IMR-90 (cell line): Measurements from ENCODE around the gene SLC38A9. TPM values are rescaled to one million over a fixed set of nuclear protein-coding genes. Genes with fewer than 3 reads are reported as not detected.

Source experiments
- ATAC-seq: fragments of 200-7000 bp; cut with Tn5 transposase; 2 replicates; pipeline ENCODE4 v1.9.1; 2020; ENCODE audit warnings: low read depth, mild to moderate bottlenecking, moderate library complexity
- BruUV-seq: library from RNA; stranded (reverse); fragments of 400-500 nt; replicated peaks from 2 replicates; lab custom pipeline; 2021; lab: Mats Ljungman, UMichigan
- CTCF ChIA-PET: fragments of 300-600 bp; formaldehyde crosslinking; extraction: SDS; loops from one replicate; lab custom pipeline; 2021; ENCODE audit warnings: antibody characterized with exemption; lab: Yijun Ruan, JAX
- POLR2A ChIA-PET: fragments of 300-600 bp; sonication (Branson Sonifier 250); formaldehyde crosslinking; loops from one replicate; lab custom pipeline; 2022; ENCODE audit warnings: antibody characterized with exemption; ENCODE audit not compliant: unreplicated experiment; lab: Charles Lee
- DNase-seq: peaks from one replicate; pipeline ENCODE4 v3.0.0; 2013
- H2AFZ ChIP-seq: replicated peaks from 2 replicates; pipeline ENCODE3; 2013; ENCODE audit warnings: low read length, mild to moderate bottlenecking; ENCODE audit not compliant: poor library complexity
- H2AK5ac ChIP-seq: 2 replicates; pipeline ENCODE4 v1.6.1; 2013; ENCODE audit warnings: low read depth, low read length, inconsistent platforms
- H2AK9ac ChIP-seq: replicated peaks from 2 replicates; pipeline ENCODE3; 2013; ENCODE audit warnings: mild to moderate bottlenecking, low read depth, low read length, moderate library complexity; ENCODE audit not compliant: poor library complexity
- H2BK120ac ChIP-seq: 2 replicates; pipeline ENCODE4 v1.6.1; 2013; ENCODE audit warnings: low read depth, low read length, inconsistent platforms
- H2BK15ac ChIP-seq: 3 replicates; pipeline ENCODE4 v1.6.1; 2013; ENCODE audit warnings: low read depth, low read length, inconsistent platforms
- H2BK20ac ChIP-seq: 2 replicates; pipeline ENCODE4 v1.6.1; 2013; ENCODE audit warnings: low read depth, mild to moderate bottlenecking, inconsistent platforms, low read length, moderate library complexity
- H2BK5ac ChIP-seq: 2 replicates; pipeline ENCODE4 v1.6.1; 2013; ENCODE audit warnings: mild to moderate bottlenecking, low read depth, low read length, inconsistent platforms; ENCODE audit not compliant: poor library complexity, severe bottlenecking
- H3K14ac ChIP-seq: replicated peaks from 2 replicates; pipeline ENCODE4 v1.6.1; 2013; ENCODE audit warnings: low read depth, low read length, inconsistent platforms
- H3K18ac ChIP-seq: 2 replicates; pipeline ENCODE4 v1.6.1; 2013; ENCODE audit warnings: low read depth, low read length, control low read depth
- H3K23ac ChIP-seq: 2 replicates; pipeline ENCODE4 v1.6.1; 2013; ENCODE audit warnings: low read depth, low read length, inconsistent platforms
- H3K27ac ChIP-seq: 2 replicates; pipeline ENCODE4 v1.5.1; 2013; ENCODE audit warnings: mild to moderate bottlenecking, control low read depth, low read length; ENCODE audit not compliant: insufficient read depth
- H3K27me3 ChIP-seq: 2 replicates; pipeline ENCODE4 v1.6.1; 2013; ENCODE audit warnings: low read length; ENCODE audit not compliant: control insufficient read depth, insufficient read depth
- H3K36me3 ChIP-seq: 2 replicates; pipeline ENCODE4 v1.6.1; 2013; ENCODE audit warnings: low read length, mixed read lengths; ENCODE audit not compliant: control insufficient read depth, insufficient read depth
- H3K4ac ChIP-seq: 2 replicates; pipeline ENCODE4 v1.6.1; 2013; ENCODE audit warnings: low read depth, low read length, inconsistent platforms
- H3K4me1 ChIP-seq: 2 replicates; pipeline ENCODE4 v1.6.1; 2013; ENCODE audit warnings: low read length, mixed read lengths; ENCODE audit not compliant: control insufficient read depth, insufficient read depth
- H3K4me2 ChIP-seq: 2 replicates; pipeline ENCODE4 v1.6.1; 2013; ENCODE audit warnings: low read depth, mild to moderate bottlenecking, control low read depth, low read length, moderate library complexity
- H3K4me3 ChIP-seq: 2 replicates; pipeline ENCODE4 v1.5.1; 2013; ENCODE audit warnings: low read depth, mild to moderate bottlenecking, control low read depth, low read length, moderate library complexity; ENCODE audit not compliant: insufficient read depth
- H3K56ac ChIP-seq: 2 replicates; pipeline ENCODE4 v1.6.1; 2013; ENCODE audit warnings: low read length, inconsistent platforms; ENCODE audit not compliant: insufficient read depth; ENCODE audit errors: extremely low read depth
- H3K79me1 ChIP-seq, 2 experiments: 2 replicates each; pipeline ENCODE4 v1.6.1; 2013; ENCODE audit warnings: low read length in 2 of 2, inconsistent platforms in 1 of 2, low read depth in 1 of 2
- H3K9ac ChIP-seq: 2 replicates; pipeline ENCODE4 v1.6.1; 2013; ENCODE audit warnings: low read depth, low read length, control low read depth
- H3K9me1 ChIP-seq: 2 replicates; pipeline ENCODE4 v1.6.1; 2013; ENCODE audit warnings: low read length, inconsistent platforms; ENCODE audit not compliant: insufficient read depth
- H3K9me3 ChIP-seq: 2 replicates; pipeline ENCODE4 v1.6.1; 2013; ENCODE audit warnings: low read length; ENCODE audit not compliant: control insufficient read depth, insufficient read depth
- H4K20me1 ChIP-seq: 2 replicates; pipeline ENCODE4 v1.6.1; 2013; ENCODE audit warnings: low read length, inconsistent platforms; ENCODE audit not compliant: insufficient read depth
- H4K5ac ChIP-seq: 2 replicates; pipeline ENCODE4 v1.6.1; 2013; ENCODE audit warnings: mild to moderate bottlenecking, low read depth, low read length, control low read depth
- H4K8ac ChIP-seq, 2 experiments: 2 replicates each; pipeline ENCODE4 v1.6.1; 2013; ENCODE audit warnings: low read depth in 2 of 2, low read length in 2 of 2, control low read depth in 1 of 2, inconsistent platforms in 1 of 2
- H4K91ac ChIP-seq: 2 replicates; pipeline ENCODE4 v1.6.1; 2013; ENCODE audit warnings: low read depth, low read length, inconsistent platforms; ENCODE audit not compliant: insufficient read depth
- CEBPB ChIP-seq: IDR thresholded peaks from 2 replicates; pipeline ENCODE4 v1.6.1; 2012; ENCODE audit warnings: low read depth, low read length, improper control_type of control experiment
- CHD1 ChIP-seq: IDR thresholded peaks from 2 replicates; pipeline ENCODE4 v1.6.1; 2012; ENCODE audit warnings: low read depth, low read length, improper control_type of control experiment
- CTCF ChIP-seq: conservative IDR thresholded peaks from 2 replicates; pipeline ENCODE4 v1.5.1; 2012; ENCODE audit warnings: mild to moderate bottlenecking, low read depth, low read length, improper control_type of control experiment
- ELK1 ChIP-seq: fragments of 150-350 bp; IDR thresholded peaks from 2 replicates; pipeline ENCODE4 v1.6.1; 2016; ENCODE audit warnings: low read depth, mild to moderate bottlenecking, low read length, moderate library complexity, borderline replicate concordance
- FOS ChIP-seq: fragments of 150-350 bp; IDR thresholded peaks from 2 replicates; pipeline ENCODE4 v1.6.1; 2016; ENCODE audit warnings: low read depth, low read length
- MAZ ChIP-seq: IDR thresholded peaks from 2 replicates; pipeline ENCODE4 v1.6.1; 2012; ENCODE audit warnings: low read depth, mild to moderate bottlenecking, low read length, improper control_type of control experiment, moderate library complexity, borderline replicate concordance
- NFE2L2 ChIP-seq: fragments of 150-350 bp; IDR thresholded peaks from 2 replicates; pipeline ENCODE4 v1.6.1; 2016; ENCODE audit warnings: low read depth, mild to moderate bottlenecking, low read length
- POLR2A ChIP-seq: IDR thresholded peaks from 2 replicates; pipeline ENCODE4 v1.6.1; 2012; ENCODE audit warnings: mild to moderate bottlenecking, low read depth, low read length
- RAD21 ChIP-seq: IDR thresholded peaks from 2 replicates; pipeline ENCODE4 v1.6.1; 2012; ENCODE audit warnings: low read length, improper control_type of control experiment
- RCOR1 ChIP-seq: IDR thresholded peaks from 2 replicates; pipeline ENCODE4 v1.6.1; 2012; ENCODE audit warnings: mild to moderate bottlenecking, low read length, improper control_type of control experiment; ENCODE audit not compliant: insufficient replicate concordance
- SMC3 ChIP-seq: fragments of 150-350 bp; IDR thresholded peaks from 2 replicates; pipeline ENCODE4 v1.6.1; 2016; ENCODE audit warnings: low read depth, mild to moderate bottlenecking, antibody characterized with exemption, low read length, moderate library complexity
- USF2 ChIP-seq: fragments of 150-350 bp; IDR thresholded peaks from 2 replicates; pipeline ENCODE4 v1.6.1; 2017; ENCODE audit warnings: mild to moderate bottlenecking, antibody characterized with exemption, low read length, low read depth
- WGBS, 2 experiments: methylation state at CpG; one replicate each; pipeline versions ENCODE4 v1.1.5 to v1.1.7; 2013; ENCODE audit warnings: missing lambda C conversion rate in 2 of 2; ENCODE audit not compliant: insufficient read length in 1 of 2; ENCODE audit errors: extremely low coverage in 2 of 2; 5-methylcytosine and 5-hydroxymethylcytosine counted together
- dilution Hi-C: fragments of 300-500 bp; cut with HindIII; formaldehyde crosslinking; loops from one replicate; pipeline ENCODE4 v1.14.3; 2018; ENCODE audit warnings: low sequenced_read_pairs; ENCODE audit not compliant: unreplicated experiment
- in situ Hi-C: fragments of 300-500 bp; cut with MboI; formaldehyde crosslinking; loops from 3 replicates; pipeline ENCODE4 v1.14.3; 2019; ENCODE audit warnings: low sequenced_read_pairs, inconsistent platforms, mixed read lengths
- intact Hi-C: fragments of 100-400 bp; cut with micrococcal nuclease; formaldehyde crosslinking; loops from 2 replicates; pipeline ENCODE4 v1.10.0; 2022
- polyA plus RNA-seq, 3 experiments: library from polyadenylated mRNA; depleted of rRNA; stranded (reverse); fragments of >200 nt; gene quantifications; 2 replicates each; pipeline ENCODE4 v1.2.3, GENCODE V29; 2012; ENCODE audit warnings: low replicate concordance in 1 of 3
- total RNA-seq: library from RNA; depleted of rRNA; stranded (reverse); fragments of >200 nt; gene quantifications from 2 replicates; pipeline ENCODE4 v1.2.3, GENCODE V29; 2012

The SLC38A9 gene
- total and polyA plus RNA-seq, 2 of the 4 experiments (the other 2 are of a cell fraction) = 10.5 to 24.2 TPM

- Histone ChIP-seq H3K9ac (peak overlapping the region; percentile 72; the same call in 1 of the 2 replicates), H2BK120ac (peak overlapping the region; percentile 84), H4K8ac (peak overlapping the region; percentile 58 to 96), H3K79me1 (peaks cover 0 to 3% of the 10 kb centered on the region in 2 experiments; a peak in 2 of 4 replicates), H3K14ac (peak overlapping the region; percentile 54), H2BK20ac (peak overlapping the region; percentile 78), H3K36me3 (no peaks in the 10 kb centered on the region), H2AK9ac (no peak overlapping the region), H4K5ac (peak overlapping the region; percentile 34; the same call in 1 of the 2 replicates), H2BK5ac (peak overlapping the region; percentile 26), H3K18ac (peak overlapping the region; percentile 28; the same call in 1 of the 2 replicates), H4K91ac (peak overlapping the region; percentile 63), H3K56ac (peak overlapping the region; percentile 51; the same call in 1 of the 2 replicates), H3K4ac (peak overlapping the region; percentile 76), H3K27ac (peak overlapping the region; percentile 50; the same call in 1 of the 2 replicates), H3K9me1 (peaks cover 16% of the 10 kb centered on the region), H2AK5ac (peak overlapping the region; percentile 38; the same call in 1 of the 2 replicates), H2AFZ (peak overlapping the region; percentile 63), H3K9me3 (no peaks in the 10 kb centered on the region), H2BK15ac (peak overlapping the region; percentile 87; the same call in 2 of the 3 replicates), H3K23ac (peak overlapping the region; percentile 68), H3K4me3 (no peak overlapping the region), H3K27me3 (no peaks in the 10 kb centered on the region), H3K4me2 (no peak overlapping the region), H3K4me1 (peaks cover 27% of the 10 kb centered on the region), H4K20me1 (no peaks in the 10 kb centered on the region)
- no CpG with 5 or more reads among the region's 3 CpGs for WGBS, 2 experiments
- no peak for TF ChIP-seq CTCF
- TF ChIP-seq RCOR1 = no peak
- TF ChIP-seq POLR2A = no peak
- no peak for TF ChIP-seq FOS
- TF ChIP-seq CHD1 = no peak
- no peak for TF ChIP-seq RAD21
- no peak for TF ChIP-seq ELK1
- TF ChIP-seq MAZ = no peak
- TF ChIP-seq SMC3 = no peak
- TF ChIP-seq NFE2L2 = no peak
- TF ChIP-seq USF2 = no peak
- no peak for TF ChIP-seq CEBPB
- DNase-seq (no peak), ATAC-seq (no peak)
- dilution Hi-C loops = no loop called here
- intact Hi-C loops = loop anchor here (5.0 kb wide), 1 partner anchor 77 kb away; no protein-coding TSS in a partner anchor
- ChIA-PET CTCF (interaction anchor here (0.6 to 0.7 kb wide), 3 partner anchors 33 to 214 kb away, joined by 3 to 5 read pairs (median 3); no protein-coding TSS in a partner anchor), POLR2A (interaction anchor here (0.6 to 0.8 kb wide), 2 partner anchors 15 to 1214 kb away, joined by 3 read pairs; no protein-coding TSS in a partner anchor)
- BruUV-seq = no TSS peak
- in situ Hi-C loops = no loop called here
These were observed 112.0 kb downstream of the SLC38A9 start for GRCh38 chr5:55600086-55600485.
